ENCODE data around the gene TMEM253.

TMEM253 gene

GRCh38 chr14:21071225-21072030, 29.4 kb upstream of the TMEM253 start:
- no peak for FAIRE-seq

- no peak for FAIRE-seq
Measured at GRCh38 chr14:21072031-21072473, 28.8 kb upstream of the TMEM253 start.

GRCh38 chr14:21072781-21073339, 28.0 kb upstream of the TMEM253 start:
- no peak for FAIRE-seq

- FAIRE-seq = no peak
Measured at GRCh38 chr14:21073921-21074320, 26.9 kb upstream of the TMEM253 start.

GRCh38 chr14:21074398-21075272, 26.2 kb upstream of the TMEM253 start:
- no peak for FAIRE-seq

- FAIRE-seq = no peak
Measured at GRCh38 chr14:21075719-21076437, 25.0 kb upstream of the TMEM253 start.

- no peak for FAIRE-seq
Measured at GRCh38 chr14:21077672-21078071, 23.2 kb upstream of the TMEM253 start.

GRCh38 chr14:21078287-21078686, 22.6 kb upstream of the TMEM253 start:
- no peak for FAIRE-seq

GRCh38 chr14:21078726-21079125, 22.1 kb upstream of the TMEM253 start:
- FAIRE-seq = no peak

GRCh38 chr14:21081521-21082142, 19.2 kb upstream of the TMEM253 start:
- FAIRE-seq = no peak

- FAIRE-seq = no peak
Measured at GRCh38 chr14:21083565-21084325, 17.1 kb upstream of the TMEM253 start.

- FAIRE-seq = no peak
Measured at GRCh38 chr14:21084396-21084795, 16.5 kb upstream of the TMEM253 start.

GRCh38 chr14:21084998-21085853, 15.6 kb upstream of the TMEM253 start:
- no peak for FAIRE-seq

GRCh38 chr14:21086908-21087293, 14.0 kb upstream of the TMEM253 start:
- no peak for FAIRE-seq

GRCh38 chr14:21087294-21088091, 13.4 kb upstream of the TMEM253 start:
- no peak for FAIRE-seq

GRCh38 chr14:21088687-21089086, 12.2 kb upstream of the TMEM253 start:
- FAIRE-seq = no peak

- FAIRE-seq = no peak
Measured at GRCh38 chr14:21089271-21089670, 11.6 kb upstream of the TMEM253 start.

- FAIRE-seq = no peak
Measured at GRCh38 chr14:21089877-21090193, 11.0 kb upstream of the TMEM253 start.

- FAIRE-seq = no peak
Measured at GRCh38 chr14:21090194-21090939, 10.5 kb upstream of the TMEM253 start.
